ENCODE results near the gene CDIP1. TPM values are rescaled to one million over a fixed set of nuclear protein-coding genes. Genes with fewer than 3 reads are reported as not detected.

CDIP1 gene
- total RNA-seq, 1 donor, result 11.8 TPM

DNA sequence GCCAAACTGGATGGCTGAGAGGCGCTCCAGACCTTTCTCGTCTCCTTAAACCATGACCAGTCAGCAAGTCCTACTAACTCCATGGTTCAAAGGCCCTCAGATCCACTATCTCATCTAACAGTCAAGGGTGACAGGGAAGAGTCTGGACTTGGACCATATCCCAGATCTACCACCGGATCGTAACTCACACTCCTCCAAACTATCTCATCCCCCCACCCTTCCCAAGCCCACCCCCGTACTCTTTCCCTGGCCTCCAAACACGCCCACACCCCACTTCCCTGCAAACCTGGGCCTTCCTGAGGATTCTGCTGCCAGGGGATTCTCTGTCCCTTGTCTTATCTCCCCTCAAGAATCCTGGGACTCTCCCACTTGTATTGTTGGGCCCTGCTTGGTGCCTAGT is 5.1 kb downstream of the CDIP1 start:
- TF ChIP-seq, protein P1, sequence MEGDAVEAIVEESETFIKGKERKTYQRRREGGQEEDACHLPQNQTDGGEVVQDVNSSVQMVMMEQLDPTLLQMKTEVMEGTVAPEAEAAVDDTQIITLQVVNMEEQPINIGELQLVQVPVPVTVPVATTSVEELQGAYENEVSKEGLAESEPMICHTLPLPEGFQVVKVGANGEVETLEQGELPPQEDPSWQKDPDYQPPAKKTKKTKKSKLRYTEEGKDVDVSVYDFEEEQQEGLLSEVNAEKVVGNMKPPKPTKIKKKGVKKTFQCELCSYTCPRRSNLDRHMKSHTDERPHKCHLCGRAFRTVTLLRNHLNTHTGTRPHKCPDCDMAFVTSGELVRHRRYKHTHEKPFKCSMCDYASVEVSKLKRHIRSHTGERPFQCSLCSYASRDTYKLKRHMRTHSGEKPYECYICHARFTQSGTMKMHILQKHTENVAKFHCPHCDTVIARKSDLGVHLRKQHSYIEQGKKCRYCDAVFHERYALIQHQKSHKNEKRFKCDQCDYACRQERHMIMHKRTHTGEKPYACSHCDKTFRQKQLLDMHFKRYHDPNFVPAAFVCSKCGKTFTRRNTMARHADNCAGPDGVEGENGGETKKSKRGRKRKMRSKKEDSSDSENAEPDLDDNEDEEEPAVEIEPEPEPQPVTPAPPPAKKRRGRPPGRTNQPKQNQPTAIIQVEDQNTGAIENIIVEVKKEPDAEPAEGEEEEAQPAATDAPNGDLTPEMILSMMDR (IDR thresholded peaks at IDR 0.05; ENCODE audit: insufficient read depth, low read length), result no peak
- no peak overlapping the region for H3K4me3 ChIP-seq (ENCODE audit: low read depth, low read length)
- no peak for DNase-seq (ENCODE audit: low read depth)

- no peak for DNase-seq (ENCODE audit: low read depth)
- TF ChIP-seq, protein P1 (IDR thresholded peaks at IDR 0.05; ENCODE audit: insufficient read depth, low read length), result no peak
- no peak overlapping the region for H3K4me3 ChIP-seq (ENCODE audit: low read depth, low read length)
Measured at GRCh38 chr16:4532238-4532637, 6.3 kb downstream of the CDIP1 start.

DNA sequence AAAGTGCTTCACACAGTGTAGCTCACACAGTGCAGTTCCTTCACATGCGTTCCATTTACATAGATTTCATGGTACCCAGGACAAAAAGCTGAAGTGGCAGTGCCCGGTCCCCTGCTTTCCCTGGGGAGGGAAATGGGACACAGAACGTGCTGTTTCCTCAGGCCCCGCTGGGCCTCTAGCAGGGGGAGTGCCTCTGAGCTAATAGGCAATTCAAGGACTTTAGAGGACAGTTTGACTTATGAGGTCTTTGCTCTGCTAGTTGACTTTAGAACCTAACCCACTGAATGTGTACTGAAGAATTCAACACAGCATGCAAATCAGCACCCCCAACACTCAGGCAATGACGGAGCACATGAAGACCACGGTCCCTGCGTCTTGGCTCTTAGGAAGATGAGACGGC is 6.8 kb downstream of the CDIP1 start:
- TF ChIP-seq, protein P1 (IDR thresholded peaks at IDR 0.05; ENCODE audit: insufficient read depth, low read length), result no peak
- no peak for DNase-seq (ENCODE audit: low read depth)

GRCh38 chr16:4529085-4530060 is 9.2 kb downstream of the CDIP1 start:
- no peak overlapping the region for H3K4me3 ChIP-seq (ENCODE audit: low read depth, low read length)
- peak; percentile 31 for DNase-seq (ENCODE audit: low read depth)
- TF ChIP-seq, protein P1 (IDR thresholded peaks at IDR 0.05; ENCODE audit: insufficient read depth, low read length), result peak; percentile 18

More for the DNA sequence above, 6.8 kb downstream of the CDIP1 start:
- H3K4me3 ChIP-seq (ENCODE audit: low read depth, low read length), result no peak overlapping the region

GRCh38 chr16:4525634-4526277 is 12.8 kb downstream of the CDIP1 start:
- TF ChIP-seq, protein P1 (IDR thresholded peaks at IDR 0.05; ENCODE audit: insufficient read depth, low read length), result no peak
- DNase-seq (ENCODE audit: low read depth), result no peak
- H3K4me3 ChIP-seq (ENCODE audit: low read depth, low read length), result no peak overlapping the region

- TF ChIP-seq, protein P1 (IDR thresholded peaks at IDR 0.05; ENCODE audit: insufficient read depth, low read length), result no peak
- DNase-seq (ENCODE audit: low read depth), result no peak
- H3K4me3 ChIP-seq (ENCODE audit: low read depth, low read length), result no peak overlapping the region
Measured at GRCh38 chr16:4525069-4525468, 13.5 kb downstream of the CDIP1 start.
